ENCODE measurements around the gene GCG.

- TF ChIP-seq CTCF (IDR thresholded peaks at IDR 0.05; ENCODE audit: insufficient read depth, low read length): no peak
- TF ChIP-seq REST (IDR thresholded peaks at IDR 0.05; ENCODE audit: insufficient replicate concordance, low read depth): no peak
- no peak for TF ChIP-seq POLR2AphosphoS5 (IDR thresholded peaks at IDR 0.05; ENCODE audit: low read depth)
Measured at GRCh38 chr2:162184821-162185450, 32.9 kb upstream of the GCG start.
